ENCODE measurements around the gene TLCD5.

DNA sequence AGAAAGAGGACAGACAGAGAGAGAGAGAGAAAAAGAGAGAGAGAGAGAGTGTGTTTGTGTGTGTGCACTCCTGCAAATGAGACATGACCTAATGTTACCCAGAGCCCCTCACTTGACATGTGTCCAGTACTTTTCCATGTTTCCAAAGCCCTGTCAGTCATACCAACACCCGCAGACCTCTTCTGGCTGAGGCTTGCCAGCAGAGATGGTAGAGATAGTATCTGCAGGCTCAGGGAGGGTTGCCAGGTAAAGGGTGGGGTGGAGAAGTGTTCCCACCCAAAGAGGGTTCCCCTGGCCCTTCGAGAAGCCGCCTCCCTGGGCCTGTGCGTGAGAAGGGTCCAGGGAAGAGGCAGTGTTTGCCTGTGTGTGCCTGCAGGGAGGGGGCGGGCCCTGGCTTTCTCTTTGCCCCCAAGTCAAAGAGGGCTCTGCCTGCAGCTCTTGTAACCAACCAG, 44.5 kb upstream of the TLCD5 start:
- TF ChIP-seq CEBPB (IDR thresholded peaks at IDR 0.05) (no peak), EGR1 (IDR thresholded peaks at IDR 0.05) (no peak), EP300 (IDR thresholded peaks at IDR 0.05; ENCODE audit: borderline replicate concordance) (no peak), TAF1 (IDR thresholded peaks at IDR 0.05; ENCODE audit: low read depth) (no peak), TEAD4 (IDR thresholded peaks at IDR 0.05) (no peak), NFIC (IDR thresholded peaks at IDR 0.05) (no peak), RAD21 (IDR thresholded peaks at IDR 0.05; ENCODE audit: low read depth) (no peak), CREB1 (IDR thresholded peaks at IDR 0.05; ENCODE audit: low read depth) (no peak), YY1 (IDR thresholded peaks at IDR 0.05; ENCODE audit: low read depth) (no peak)
- TF ChIP-seq, protein P1, sequence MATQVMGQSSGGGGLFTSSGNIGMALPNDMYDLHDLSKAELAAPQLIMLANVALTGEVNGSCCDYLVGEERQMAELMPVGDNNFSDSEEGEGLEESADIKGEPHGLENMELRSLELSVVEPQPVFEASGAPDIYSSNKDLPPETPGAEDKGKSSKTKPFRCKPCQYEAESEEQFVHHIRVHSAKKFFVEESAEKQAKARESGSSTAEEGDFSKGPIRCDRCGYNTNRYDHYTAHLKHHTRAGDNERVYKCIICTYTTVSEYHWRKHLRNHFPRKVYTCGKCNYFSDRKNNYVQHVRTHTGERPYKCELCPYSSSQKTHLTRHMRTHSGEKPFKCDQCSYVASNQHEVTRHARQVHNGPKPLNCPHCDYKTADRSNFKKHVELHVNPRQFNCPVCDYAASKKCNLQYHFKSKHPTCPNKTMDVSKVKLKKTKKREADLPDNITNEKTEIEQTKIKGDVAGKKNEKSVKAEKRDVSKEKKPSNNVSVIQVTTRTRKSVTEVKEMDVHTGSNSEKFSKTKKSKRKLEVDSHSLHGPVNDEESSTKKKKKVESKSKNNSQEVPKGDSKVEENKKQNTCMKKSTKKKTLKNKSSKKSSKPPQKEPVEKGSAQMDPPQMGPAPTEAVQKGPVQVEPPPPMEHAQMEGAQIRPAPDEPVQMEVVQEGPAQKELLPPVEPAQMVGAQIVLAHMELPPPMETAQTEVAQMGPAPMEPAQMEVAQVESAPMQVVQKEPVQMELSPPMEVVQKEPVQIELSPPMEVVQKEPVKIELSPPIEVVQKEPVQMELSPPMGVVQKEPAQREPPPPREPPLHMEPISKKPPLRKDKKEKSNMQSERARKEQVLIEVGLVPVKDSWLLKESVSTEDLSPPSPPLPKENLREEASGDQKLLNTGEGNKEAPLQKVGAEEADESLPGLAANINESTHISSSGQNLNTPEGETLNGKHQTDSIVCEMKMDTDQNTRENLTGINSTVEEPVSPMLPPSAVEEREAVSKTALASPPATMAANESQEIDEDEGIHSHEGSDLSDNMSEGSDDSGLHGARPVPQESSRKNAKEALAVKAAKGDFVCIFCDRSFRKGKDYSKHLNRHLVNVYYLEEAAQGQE (IDR thresholded peaks at IDR 0.05; ENCODE audit: low read depth): no peak

All from Ishikawa (cell line).